GM19193 (cell line): ENCODE results near the gene KDM5B.

Experiments used
- POLR2A ChIP-seq: IDR thresholded peaks from 4 replicates; pipeline ENCODE4 v1.6.1; 2011; ENCODE audit not compliant: insufficient read depth, insufficient read length; ENCODE audit errors: extremely low read depth

The KDM5B gene

DNA sequence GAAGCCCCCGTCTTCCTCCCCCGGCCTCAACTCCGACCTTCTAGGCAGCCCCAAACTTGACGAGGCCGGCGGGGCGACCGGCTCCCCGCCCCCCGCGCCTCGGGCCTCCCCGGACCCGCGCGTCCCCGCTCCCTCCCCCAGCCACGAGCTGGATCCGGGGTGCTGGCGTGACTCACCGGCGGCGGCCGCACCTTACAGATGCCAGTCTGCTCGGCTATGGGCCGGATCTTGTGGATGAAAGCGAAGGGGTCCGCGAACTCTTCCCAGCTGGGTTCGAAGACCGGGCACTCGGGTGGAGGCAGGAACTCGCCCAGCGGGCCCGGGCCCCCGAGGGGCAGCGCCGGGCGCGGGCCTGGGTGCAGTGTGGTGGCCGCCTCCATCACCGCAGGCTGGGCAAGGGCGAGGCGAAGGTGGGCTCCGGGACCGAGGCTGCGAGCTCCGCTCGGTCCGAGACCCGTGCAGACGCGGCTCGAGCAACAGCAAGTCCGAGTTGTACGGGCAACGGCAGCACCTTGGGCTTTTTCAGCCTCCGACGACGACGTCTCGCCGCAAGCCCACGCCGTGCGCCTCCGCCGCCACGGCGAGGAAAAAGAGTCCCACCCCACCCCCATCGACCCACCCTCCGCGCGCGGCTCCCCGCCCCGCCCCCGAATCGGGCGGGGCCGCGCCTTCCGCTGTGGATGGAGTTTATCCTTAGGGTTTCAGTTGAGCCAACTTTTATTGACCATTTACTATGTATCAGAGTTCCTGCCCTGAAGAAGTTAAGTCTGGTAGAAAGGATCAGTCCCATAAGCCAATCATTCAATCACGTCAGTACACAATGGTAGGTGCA lies at the start of gene KDM5B:
TSS of gene KDM5B (minus strand) at position 496 of the 832 bp plus-strand sequence. CDS start at position 380, 116 bp downstream.
- peak; percentile 69 for TF ChIP-seq POLR2A

DNA sequence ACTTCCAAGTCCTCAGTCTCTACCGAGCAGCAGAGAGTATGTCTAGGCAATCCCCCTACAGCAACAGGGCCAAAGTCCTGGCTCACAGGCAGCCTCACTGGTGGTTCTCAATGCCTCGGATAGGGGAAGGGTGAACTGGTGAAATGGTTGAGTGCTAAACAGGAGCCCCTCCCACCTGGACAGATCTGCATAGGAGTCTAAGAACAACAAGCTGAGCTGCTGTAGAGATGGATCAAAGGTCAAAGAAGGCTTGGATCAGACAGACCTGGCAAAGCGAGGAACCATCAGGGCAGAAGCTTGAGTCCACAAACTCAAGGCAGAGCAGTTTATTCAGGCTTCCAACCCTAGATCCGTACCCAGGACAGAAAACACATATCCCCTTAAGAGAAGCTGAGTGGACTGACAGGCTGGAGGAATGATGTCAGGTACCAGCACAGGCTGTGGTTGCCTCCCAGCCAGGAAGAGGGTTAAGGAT lies 49.0 kb upstream of the KDM5B start:
- no peak for TF ChIP-seq POLR2A

DNA sequence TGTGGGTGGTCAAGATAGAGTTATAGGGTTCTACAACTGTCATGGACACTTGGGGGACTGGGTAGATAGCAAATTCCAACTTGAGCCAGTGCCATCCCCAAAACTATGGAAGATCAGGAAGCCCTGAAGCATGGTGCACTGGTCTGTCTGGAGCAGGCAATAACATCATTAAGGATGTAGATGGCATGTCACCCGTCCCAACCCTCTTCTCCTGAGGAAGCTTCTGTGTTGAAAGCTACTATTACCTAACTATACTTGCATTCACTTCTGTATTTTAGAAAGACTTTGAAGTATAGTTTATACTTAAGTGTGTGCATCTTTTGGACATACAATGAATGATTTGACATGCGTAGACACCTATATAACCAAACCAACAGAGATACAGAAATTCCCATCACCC lies 47.8 kb upstream of the KDM5B start:
- TF ChIP-seq POLR2A, result no peak

GRCh38 chr1:202854787-202855186 lies 46.6 kb upstream of the KDM5B start:
- TF ChIP-seq POLR2A, result no peak

GRCh38 chr1:202852163-202852904 lies 44.1 kb upstream of the KDM5B start:
- TF ChIP-seq POLR2A, result no peak

DNA sequence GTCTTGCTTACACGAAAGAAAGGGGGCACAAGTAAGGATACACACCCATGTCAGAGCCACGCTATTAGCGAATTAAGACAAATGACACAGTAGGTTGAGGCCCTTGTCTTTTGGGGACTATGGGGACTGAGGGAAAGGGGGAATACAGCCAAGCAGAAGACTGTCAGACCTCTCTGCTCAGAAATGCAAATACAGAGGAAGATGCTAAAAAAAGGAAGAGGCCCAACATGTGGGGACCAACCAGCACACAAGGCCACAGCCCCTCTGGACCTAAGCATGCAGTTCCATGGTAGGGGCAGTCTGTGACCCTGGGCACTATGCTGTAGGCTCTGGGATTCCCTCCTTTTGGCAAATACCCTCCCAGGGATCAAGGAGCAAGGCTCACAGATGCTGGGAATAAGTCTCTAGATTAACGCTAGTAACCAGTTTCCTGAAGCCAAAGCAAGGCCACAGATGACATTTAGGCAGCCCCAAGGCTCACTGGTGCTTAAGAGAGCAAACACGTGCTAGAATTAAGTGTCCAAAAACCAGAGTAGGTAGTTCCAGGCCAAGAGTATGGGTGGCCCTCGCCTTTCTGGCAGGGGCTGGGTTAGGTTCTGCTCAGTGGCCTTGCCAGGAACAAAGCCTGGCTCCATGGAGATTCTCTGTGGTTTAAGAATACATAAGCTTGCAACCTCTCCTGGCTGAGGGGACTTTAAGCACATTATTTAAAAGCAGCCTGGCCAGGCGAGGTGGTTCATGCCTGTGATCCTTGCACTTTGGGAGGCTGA lies 42.6 kb upstream of the KDM5B start:
- no peak for TF ChIP-seq POLR2A

GRCh38 chr1:202848191-202848542 lies 39.9 kb upstream of the KDM5B start:
- no peak for TF ChIP-seq POLR2A

- no peak for TF ChIP-seq POLR2A
Observed at GRCh38 chr1:202844935-202845334, 36.7 kb upstream of the KDM5B start.

- no peak for TF ChIP-seq POLR2A
Observed at GRCh38 chr1:202844259-202844658, 36.0 kb upstream of the KDM5B start.

GRCh38 chr1:202843081-202843480 lies 34.9 kb upstream of the KDM5B start:
- TF ChIP-seq POLR2A, result no peak

DNA sequence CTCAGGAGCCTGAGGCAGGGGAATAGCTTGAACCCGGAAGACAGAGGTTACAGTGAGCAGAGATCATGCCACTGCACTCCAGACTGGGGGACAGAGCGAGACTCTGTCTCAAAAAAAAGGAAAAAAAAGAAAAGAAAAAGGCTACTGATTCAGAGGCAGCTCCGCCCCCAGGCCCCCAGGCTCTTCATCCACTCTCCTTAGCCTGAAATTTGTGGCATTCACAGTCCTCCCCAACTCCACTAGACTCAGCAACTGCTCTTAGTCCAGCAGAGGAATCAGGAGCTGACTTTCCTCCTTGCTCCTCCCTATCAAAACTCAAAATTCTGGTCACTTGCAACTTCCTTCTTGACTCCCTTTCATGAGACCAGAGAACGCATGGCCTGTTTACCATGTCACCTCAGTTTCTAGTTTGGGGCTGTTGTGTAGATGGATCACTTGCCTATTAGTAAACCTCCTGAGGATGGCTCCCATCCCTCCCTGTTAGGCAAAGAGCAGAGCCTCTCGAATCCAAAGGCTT lies 29.6 kb upstream of the KDM5B start:
- no peak for TF ChIP-seq POLR2A

GRCh38 chr1:202836623-202837403 lies 28.6 kb upstream of the KDM5B start:
- no peak for TF ChIP-seq POLR2A

GRCh38 chr1:202835548-202836072 lies 27.4 kb upstream of the KDM5B start:
- no peak for TF ChIP-seq POLR2A
